K562 (cell line): ENCODE results near the gene ECSIT. TPM values are rescaled to one million over a fixed set of nuclear protein-coding genes. Genes with fewer than 3 reads are reported as not detected.

Experiments used
- ARID1B ChIP-seq: fragments of 450-650 bp; IDR thresholded peaks from 2 replicates; pipeline ENCODE4 v1.6.1; 2016; ENCODE audit warnings: antibody characterized with exemption, mild to moderate bottlenecking, inconsistent platforms
- BMI1 ChIP-seq: fragments of 150-350 bp; IDR thresholded peaks from 2 replicates; pipeline ENCODE4 v1.6.1; 2014; ENCODE audit warnings: low read length
- BRCA1 ChIP-seq, 2 experiments: fragments of 450-650 bp in 1 of 2; sonication (generic) in 1 of 2; formaldehyde crosslinking in 1 of 2; IDR thresholded peaks; 2 replicates each; pipeline versions ENCODE4 v1.5.0 to v1.6.1; 2017 to 2020; ENCODE audit warnings: mild to moderate bottlenecking in 1 of 2, missing genetic modification reagents in 1 of 2
- DDX20 ChIP-seq: fragments of 450-650 bp; IDR thresholded peaks from 2 replicates; pipeline ENCODE4 v1.6.1; 2016; ENCODE audit warnings: missing genetic modification characterization, low read depth, mild to moderate bottlenecking, missing compliant biosample characterization, moderate library complexity
- NCOA1 ChIP-seq: fragments of 450-650 bp; IDR thresholded peaks from 2 replicates; pipeline ENCODE4 v1.6.1; 2016; ENCODE audit warnings: low read depth
- RBM15 ChIP-seq: fragments of 200-400 bp; formaldehyde crosslinking; IDR thresholded peaks from 2 replicates; pipeline ENCODE4 v1.6.1; 2018; ENCODE audit warnings: mild to moderate bottlenecking, low read length, moderate library complexity; ENCODE audit not compliant: insufficient read depth
- RCOR1 ChIP-seq, 2 experiments: IDR thresholded peaks; 2 replicates each; pipeline ENCODE4 v1.6.1; 2012; ENCODE audit warnings: low read depth in 2 of 2, low read length in 2 of 2, borderline replicate concordance in 1 of 2, improper control_type of control experiment in 1 of 2
- RUNX1 ChIP-seq: sonication (generic); IDR thresholded peaks from 2 replicates; pipeline ENCODE4 v1.6.1; 2016; ENCODE audit warnings: antibody characterized with exemption, low read depth
- SAP30 ChIP-seq: fragments of 200-600 bp; sonication (generic); IDR thresholded peaks from 2 replicates; pipeline ENCODE4 v1.6.1; 2012; ENCODE audit warnings: borderline replicate concordance, low read depth, mild to moderate bottlenecking, moderate library complexity, low read length, control low read depth, inconsistent platforms; ENCODE audit not compliant: insufficient read depth, poor library complexity, severe bottlenecking
- SMAD1 ChIP-seq: fragments of 150-350 bp; IDR thresholded peaks from 2 replicates; pipeline ENCODE4 v1.6.1; 2014; ENCODE audit warnings: low read length, low read depth; ENCODE audit not compliant: partially characterized antibody
- ZNF12 ChIP-seq: sonication (generic); formaldehyde crosslinking; IDR thresholded peaks from 2 replicates; pipeline ENCODE4 v1.4.0; 2020; ENCODE audit warnings: mild to moderate bottlenecking, missing genetic modification reagents
- ZNF282 ChIP-seq: sonication (generic); formaldehyde crosslinking; IDR thresholded peaks from 2 replicates; pipeline ENCODE4 v1.8.1; 2023; ENCODE audit warnings: missing genetic modification reagents
- ZNF316 ChIP-seq: fragments of 450-650 bp; IDR thresholded peaks from 2 replicates; pipeline ENCODE4 v1.6.1; 2016
- ZSCAN29 ChIP-seq: fragments of 450-650 bp; IDR thresholded peaks from 2 replicates; pipeline ENCODE4 v1.6.1; 2017
- polyA plus RNA-seq, 8 experiments: library from polyadenylated mRNA; depleted of rRNA in 4 of 8; stranded (reverse) in 5 of 8; unstranded in 3 of 8; fragments of >200 nt; fragmentation: Nextera tagmentation in 2 of 8; fragmentation: Illumina TruSeq in 1 of 8; extraction: Ambion mirVana in 2 of 8; extraction: Trizol in 1 of 8; gene quantifications; 2 replicates each; pipeline versions ENCODE4 v1.2.1 to v1.2.3, GENCODE V29; 2011 to 2014; ENCODE audit warnings: inconsistent platforms in 1 of 8, missing spikeins in 1 of 8
- total RNA-seq, 7 experiments: library from RNA; depleted of rRNA in 6 of 7; stranded (reverse); fragments of >200 nt in 6 of 7; fragmentation: Illumina TruSeq in 2 of 7; extraction: Trizol in 2 of 7; gene quantifications; 2 replicates each; pipeline versions ENCODE4 v1.2.1 to v1.2.3, GENCODE V29; 2011 to 2021; ENCODE audit warnings: low replicate concordance in 1 of 7
- TF ChIP-seq, protein P1 (sequence below): fragments of 450-650 bp; formaldehyde crosslinking; IDR thresholded peaks from 2 replicates; pipeline ENCODE4 v1.4.0; 2020; ENCODE audit warnings: mild to moderate bottlenecking, moderate library complexity
- TF ChIP-seq, protein P2 (sequence below): fragments of 200-800 bp; sonication (Bioruptor generic); IDR thresholded peaks from 2 replicates; pipeline ENCODE4 v1.6.1; 2016; ENCODE audit warnings: missing genetic modification characterization, missing compliant biosample characterization
- TF ChIP-seq, protein P3 (sequence below): fragments of 450-650 bp; formaldehyde crosslinking; IDR thresholded peaks from 2 replicates; pipeline ENCODE4 v1.4.0; 2020; ENCODE audit warnings: mild to moderate bottlenecking

The ECSIT gene
- total and polyA plus RNA-seq, 9 of the 15 experiments (the other 6 are each of a cell fraction or from before 2014, with no cell fraction given): 1.1 to 82.5 (median 43.9) TPM

DNA sequence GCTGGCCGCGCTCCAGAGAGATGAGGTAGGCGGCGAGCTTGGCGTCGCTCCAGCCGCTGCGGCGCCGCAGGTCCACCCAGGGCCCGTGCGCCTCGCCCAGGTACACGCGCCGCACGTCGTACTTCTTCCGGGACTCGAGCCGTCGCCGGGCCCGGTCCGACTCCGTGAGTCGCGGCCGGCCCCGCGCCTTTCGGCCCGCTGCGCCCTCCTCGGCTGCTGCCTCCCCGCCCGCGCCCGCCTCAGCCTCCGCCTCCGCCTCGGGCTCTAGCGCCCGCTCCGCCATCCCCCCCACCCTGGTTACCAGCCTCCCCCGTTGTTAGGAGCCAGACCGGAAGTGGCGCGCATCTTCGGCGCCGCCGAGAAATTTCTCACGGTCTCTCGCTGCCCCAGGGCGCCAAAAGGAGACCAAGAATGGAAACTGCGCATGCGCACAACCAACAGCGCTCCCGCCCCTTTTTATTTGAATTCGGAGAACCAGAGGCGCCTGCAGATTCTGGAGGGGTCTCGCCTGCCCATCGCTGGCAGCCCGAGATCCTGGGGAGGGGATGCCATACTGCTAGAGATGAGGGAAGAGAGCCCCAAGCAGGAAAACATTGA, 23.3 kb downstream of the ECSIT start, which contains the start of gene ZNF653 (continued):
- TF ChIP-seq, protein P1, sequence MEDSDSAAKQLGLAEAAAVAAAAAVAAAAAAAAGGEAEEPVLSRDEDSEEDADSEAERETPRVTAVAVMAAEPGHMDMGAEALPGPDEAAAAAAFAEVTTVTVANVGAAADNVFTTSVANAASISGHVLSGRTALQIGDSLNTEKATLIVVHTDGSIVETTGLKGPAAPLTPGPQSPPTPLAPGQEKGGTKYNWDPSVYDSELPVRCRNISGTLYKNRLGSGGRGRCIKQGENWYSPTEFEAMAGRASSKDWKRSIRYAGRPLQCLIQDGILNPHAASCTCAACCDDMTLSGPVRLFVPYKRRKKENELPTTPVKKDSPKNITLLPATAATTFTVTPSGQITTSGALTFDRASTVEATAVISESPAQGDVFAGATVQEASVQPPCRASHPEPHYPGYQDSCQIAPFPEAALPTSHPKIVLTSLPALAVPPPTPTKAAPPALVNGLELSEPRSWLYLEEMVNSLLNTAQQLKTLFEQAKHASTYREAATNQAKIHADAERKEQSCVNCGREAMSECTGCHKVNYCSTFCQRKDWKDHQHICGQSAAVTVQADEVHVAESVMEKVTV (CRISPR knock-in tag): no peak
- TF ChIP-seq SAP30 (peak; percentile 74), NCOA1 (no peak), RBM15 (no peak), BMI1 (no peak), BRCA1 (IDR thresholded peaks at IDR 0.05) (no peak), BRCA1 (CRISPR knock-in tag; IDR thresholded peaks at IDR 0.05) (no peak), SMAD1 (no peak), ZNF12 (CRISPR knock-in tag) (no peak), ZNF282 (CRISPR knock-in tag) (no peak), ZNF316 (no peak), DDX20 (no peak), RCOR1 (IDR thresholded peaks at IDR 0.05; ENCODE audit: borderline replicate concordance in 1 of 2, low read depth in 2 of 2, low read length in 2 of 2) (no peak), RUNX1 (no peak), ARID1B (no peak), ZSCAN29 (no peak)
- TF ChIP-seq, protein P2, sequence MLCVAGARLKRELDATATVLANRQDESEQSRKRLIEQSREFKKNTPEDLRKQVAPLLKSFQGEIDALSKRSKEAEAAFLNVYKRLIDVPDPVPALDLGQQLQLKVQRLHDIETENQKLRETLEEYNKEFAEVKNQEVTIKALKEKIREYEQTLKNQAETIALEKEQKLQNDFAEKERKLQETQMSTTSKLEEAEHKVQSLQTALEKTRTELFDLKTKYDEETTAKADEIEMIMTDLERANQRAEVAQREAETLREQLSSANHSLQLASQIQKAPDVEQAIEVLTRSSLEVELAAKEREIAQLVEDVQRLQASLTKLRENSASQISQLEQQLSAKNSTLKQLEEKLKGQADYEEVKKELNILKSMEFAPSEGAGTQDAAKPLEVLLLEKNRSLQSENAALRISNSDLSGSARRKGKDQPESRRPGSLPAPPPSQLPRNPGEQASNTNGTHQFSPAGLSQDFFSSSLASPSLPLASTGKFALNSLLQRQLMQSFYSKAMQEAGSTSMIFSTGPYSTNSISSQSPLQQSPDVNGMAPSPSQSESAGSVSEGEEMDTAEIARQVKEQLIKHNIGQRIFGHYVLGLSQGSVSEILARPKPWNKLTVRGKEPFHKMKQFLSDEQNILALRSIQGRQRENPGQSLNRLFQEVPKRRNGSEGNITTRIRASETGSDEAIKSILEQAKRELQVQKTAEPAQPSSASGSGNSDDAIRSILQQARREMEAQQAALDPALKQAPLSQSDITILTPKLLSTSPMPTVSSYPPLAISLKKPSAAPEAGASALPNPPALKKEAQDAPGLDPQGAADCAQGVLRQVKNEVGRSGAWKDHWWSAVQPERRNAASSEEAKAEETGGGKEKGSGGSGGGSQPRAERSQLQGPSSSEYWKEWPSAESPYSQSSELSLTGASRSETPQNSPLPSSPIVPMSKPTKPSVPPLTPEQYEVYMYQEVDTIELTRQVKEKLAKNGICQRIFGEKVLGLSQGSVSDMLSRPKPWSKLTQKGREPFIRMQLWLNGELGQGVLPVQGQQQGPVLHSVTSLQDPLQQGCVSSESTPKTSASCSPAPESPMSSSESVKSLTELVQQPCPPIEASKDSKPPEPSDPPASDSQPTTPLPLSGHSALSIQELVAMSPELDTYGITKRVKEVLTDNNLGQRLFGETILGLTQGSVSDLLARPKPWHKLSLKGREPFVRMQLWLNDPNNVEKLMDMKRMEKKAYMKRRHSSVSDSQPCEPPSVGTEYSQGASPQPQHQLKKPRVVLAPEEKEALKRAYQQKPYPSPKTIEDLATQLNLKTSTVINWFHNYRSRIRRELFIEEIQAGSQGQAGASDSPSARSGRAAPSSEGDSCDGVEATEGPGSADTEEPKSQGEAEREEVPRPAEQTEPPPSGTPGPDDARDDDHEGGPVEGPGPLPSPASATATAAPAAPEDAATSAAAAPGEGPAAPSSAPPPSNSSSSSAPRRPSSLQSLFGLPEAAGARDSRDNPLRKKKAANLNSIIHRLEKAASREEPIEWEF (CRISPR knock-in tag): no peak
- TF ChIP-seq, protein P3, sequence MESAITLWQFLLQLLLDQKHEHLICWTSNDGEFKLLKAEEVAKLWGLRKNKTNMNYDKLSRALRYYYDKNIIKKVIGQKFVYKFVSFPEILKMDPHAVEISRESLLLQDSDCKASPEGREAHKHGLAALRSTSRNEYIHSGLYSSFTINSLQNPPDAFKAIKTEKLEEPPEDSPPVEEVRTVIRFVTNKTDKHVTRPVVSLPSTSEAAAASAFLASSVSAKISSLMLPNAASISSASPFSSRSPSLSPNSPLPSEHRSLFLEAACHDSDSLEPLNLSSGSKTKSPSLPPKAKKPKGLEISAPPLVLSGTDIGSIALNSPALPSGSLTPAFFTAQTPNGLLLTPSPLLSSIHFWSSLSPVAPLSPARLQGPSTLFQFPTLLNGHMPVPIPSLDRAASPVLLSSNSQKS (CRISPR knock-in tag): no peak; the same call in 1 of the 2 replicates
